PFSK-1 (cell line): ENCODE measurements around the gene PALLD.

Experiments
- FOXP2 ChIP-seq: optimal IDR thresholded peaks from 2 replicates; pipeline ENCODE3; 2011; ENCODE audit warnings: borderline replicate concordance, control low read depth, inconsistent platforms; ENCODE audit not compliant: insufficient read depth; ENCODE audit errors: extremely low read length, extremely low read depth
- POLR2AphosphoS5 ChIP-seq: IDR thresholded peaks from 2 replicates; pipeline ENCODE4 v1.6.1; 2012; ENCODE audit warnings: low read depth, mild to moderate bottlenecking, control low read depth, low read length, moderate library complexity
- REST ChIP-seq, 2 experiments: IDR thresholded peaks; 2 replicates each; pipeline versions ENCODE4 v1.6.1 to v1.8.0; 2011 to 2012; ENCODE audit warnings: low read depth in 2 of 2, low read length in 2 of 2, control low read depth in 1 of 2, inconsistent platforms in 1 of 2, mild to moderate bottlenecking in 1 of 2, moderate library complexity in 1 of 2; ENCODE audit not compliant: insufficient read depth in 1 of 2
- SIN3A ChIP-seq: IDR thresholded peaks from 2 replicates; pipeline ENCODE4 v1.6.1; 2012; ENCODE audit warnings: mild to moderate bottlenecking, low read length, moderate library complexity, borderline replicate concordance; ENCODE audit not compliant: insufficient read depth
- TAF1 ChIP-seq: IDR thresholded peaks from 2 replicates; pipeline ENCODE4 v1.6.1; 2012; ENCODE audit warnings: low read length, control low read depth, borderline replicate concordance; ENCODE audit not compliant: insufficient read depth

PALLD gene

GRCh38 chr4:168637872-168638756 lies 141.3 kb downstream of the PALLD start:
- no peak for TF ChIP-seq SIN3A
- no peak for TF ChIP-seq FOXP2
- TF ChIP-seq TAF1, result no peak
- no peak for TF ChIP-seq REST (IDR thresholded peaks at IDR 0.05; ENCODE audit: insufficient read depth in 1 of 2, low read depth in 2 of 2, low read length in 2 of 2)
- no peak for TF ChIP-seq POLR2AphosphoS5

- TF ChIP-seq REST (IDR thresholded peaks at IDR 0.05; ENCODE audit: insufficient read depth in 1 of 2, low read depth in 2 of 2, low read length in 2 of 2) (no peak), TAF1 (no peak)
Measured at GRCh38 chr4:168639914-168640313, 143.1 kb downstream of the PALLD start.

- TF ChIP-seq REST (IDR thresholded peaks at IDR 0.05; ENCODE audit: insufficient read depth in 1 of 2, low read depth in 2 of 2, low read length in 2 of 2), result no peak
- TF ChIP-seq TAF1, result no peak
- no peak for TF ChIP-seq POLR2AphosphoS5
- TF ChIP-seq FOXP2, result no peak
- TF ChIP-seq SIN3A, result no peak
Measured at GRCh38 chr4:168641811-168642140, 144.9 kb downstream of the PALLD start.

GRCh38 chr4:168642591-168642990 lies 145.7 kb downstream of the PALLD start:
- no peak for TF ChIP-seq FOXP2
- no peak for TF ChIP-seq POLR2AphosphoS5
- no peak for TF ChIP-seq SIN3A
- no peak for TF ChIP-seq REST (IDR thresholded peaks at IDR 0.05; ENCODE audit: insufficient read depth in 1 of 2, low read depth in 2 of 2, low read length in 2 of 2)
- no peak for TF ChIP-seq TAF1

- TF ChIP-seq FOXP2, result no peak
- TF ChIP-seq TAF1, result no peak
- TF ChIP-seq POLR2AphosphoS5, result no peak
- no peak for TF ChIP-seq REST (IDR thresholded peaks at IDR 0.05; ENCODE audit: insufficient read depth in 1 of 2, low read depth in 2 of 2, low read length in 2 of 2)
- no peak; the same call in 1 of the 2 replicates for TF ChIP-seq SIN3A
Measured at GRCh38 chr4:168643111-168643795, 146.4 kb downstream of the PALLD start.
